Measurements from ENCODE around the gene SAA1.

Gene SAA1

GRCh38 chr11:18312012-18312411, 45.9 kb downstream of the SAA1 start:
- DNase-seq = no peak

GRCh38 chr11:18312663-18313420, 46.8 kb downstream of the SAA1 start:
- DNase-seq = no peak

- no peak for DNase-seq
These were observed 48.1 kb downstream of the SAA1 start for GRCh38 chr11:18313965-18314763.

- no peak for DNase-seq
These were observed 48.9 kb downstream of the SAA1 start for GRCh38 chr11:18314784-18315523.

GRCh38 chr11:18315893-18316292, 49.8 kb downstream of the SAA1 start:
- DNase-seq = no peak

- DNase-seq = no peak
These were observed 51.5 kb downstream of the SAA1 start for GRCh38 chr11:18317551-18317950.
